Stimulated activated naive CD8-positive, alpha-beta T cell treated with anti-CD3 and anti-CD28 coated beads, Interleukin-15, Interleukin-2, amounts not matched to agents 100 U/mL and 50 U/mL, for 24 hours (primary cell): ENCODE results near the gene ZNF516.
"Not testable (repeated sequence)": the region's sequence is repeated elsewhere in the genome, so short reads cannot be mapped to it uniquely, and the experiment has no call there.

Experiments
- ATAC-seq: fragments of 150-1000 bp; cut with Tn5 transposase; one replicate; pipeline ENCODE4 v1.10.0; 2021
- DNase-seq: peaks from one replicate; pipeline ENCODE4 v3.0.0; 2021

Gene ZNF516

GRCh38 chr18:76495006-76495370, at the start of gene ZNF516:
ZNF516 (minus strand) TSS chr18:76495242; CDS start chr18:76443054, 52,188 bp downstream.
- ATAC-seq = peak; percentile 4
- DNase-seq = peak; percentile 21

GRCh38 chr18:76538846-76539245, 43.8 kb upstream of the ZNF516 start:
- ATAC-seq (no peak), DNase-seq (no peak)

- no peak for DNase-seq
- no peak for ATAC-seq
Observed at GRCh38 chr18:76537621-76538020, 42.6 kb upstream of the ZNF516 start.

GRCh38 chr18:76536593-76536992, 41.6 kb upstream of the ZNF516 start:
- not testable (repeated sequence) for ATAC-seq, DNase-seq

- ATAC-seq = no peak
- DNase-seq = no peak
Observed at GRCh38 chr18:76532875-76533274, 37.8 kb upstream of the ZNF516 start.

GRCh38 chr18:76530846-76531245, 35.8 kb upstream of the ZNF516 start:
- DNase-seq = no peak
- no peak for ATAC-seq

- no peak for ATAC-seq
- DNase-seq = no peak
Observed at GRCh38 chr18:76530391-76530790, 35.3 kb upstream of the ZNF516 start.

GRCh38 chr18:76529433-76529811, 34.4 kb upstream of the ZNF516 start:
- DNase-seq = no peak
- no peak for ATAC-seq

GRCh38 chr18:76528477-76529432, 33.7 kb upstream of the ZNF516 start:
- ATAC-seq = peak; percentile 50
- DNase-seq = peak; percentile 49

GRCh38 chr18:76525911-76526310, 30.9 kb upstream of the ZNF516 start:
- ATAC-seq = no peak
- DNase-seq = no peak

- ATAC-seq (no peak), DNase-seq (no peak)
Observed at GRCh38 chr18:76524900-76525698, 30.1 kb upstream of the ZNF516 start.

GRCh38 chr18:76524477-76524876, 29.4 kb upstream of the ZNF516 start:
- DNase-seq (no peak), ATAC-seq (no peak)

GRCh38 chr18:76522551-76522950, 27.5 kb upstream of the ZNF516 start:
- DNase-seq (no peak), ATAC-seq (no peak)

- DNase-seq = no peak
- no peak for ATAC-seq
Observed at GRCh38 chr18:76522122-76522503, 27.1 kb upstream of the ZNF516 start.

GRCh38 chr18:76521417-76522121, 26.5 kb upstream of the ZNF516 start:
- no peak for DNase-seq

GRCh38 chr18:76518860-76519538, 24.0 kb upstream of the ZNF516 start:
- no peak for DNase-seq
- ATAC-seq = no peak

More at GRCh38 chr18:76521417-76522121, 26.5 kb upstream of the ZNF516 start:
- no peak for ATAC-seq

- DNase-seq (peak; percentile 22), ATAC-seq (peak; percentile 46)
Observed at GRCh38 chr18:76518123-76518859, 23.2 kb upstream of the ZNF516 start.

GRCh38 chr18:76515576-76515975, 20.5 kb upstream of the ZNF516 start:
- no peak for ATAC-seq

GRCh38 chr18:76514573-76514972, 19.5 kb upstream of the ZNF516 start:
- DNase-seq = no peak

More at GRCh38 chr18:76515576-76515975, 20.5 kb upstream of the ZNF516 start:
- DNase-seq = no peak

GRCh38 chr18:76507830-76508385, 12.9 kb upstream of the ZNF516 start:
- no peak for ATAC-seq
- DNase-seq = no peak

More at GRCh38 chr18:76514573-76514972, 19.5 kb upstream of the ZNF516 start:
- ATAC-seq = no peak
